Measurements from ENCODE around the gene PFDN1. TPM values are rescaled to one million over a fixed set of nuclear protein-coding genes. Genes with fewer than 3 reads are reported as not detected.
A peak's percentile ranks its signal among the peaks of the same experiment; 100 is the strongest.
"Not testable (repeated sequence)": the region's sequence is repeated elsewhere in the genome, so short reads cannot be mapped to it uniquely, and the experiment has no call there.

PFDN1 gene
- total and polyA plus RNA-seq, 4 donors: 14.0 to 30.8 (median 20.7) TPM

DNA sequence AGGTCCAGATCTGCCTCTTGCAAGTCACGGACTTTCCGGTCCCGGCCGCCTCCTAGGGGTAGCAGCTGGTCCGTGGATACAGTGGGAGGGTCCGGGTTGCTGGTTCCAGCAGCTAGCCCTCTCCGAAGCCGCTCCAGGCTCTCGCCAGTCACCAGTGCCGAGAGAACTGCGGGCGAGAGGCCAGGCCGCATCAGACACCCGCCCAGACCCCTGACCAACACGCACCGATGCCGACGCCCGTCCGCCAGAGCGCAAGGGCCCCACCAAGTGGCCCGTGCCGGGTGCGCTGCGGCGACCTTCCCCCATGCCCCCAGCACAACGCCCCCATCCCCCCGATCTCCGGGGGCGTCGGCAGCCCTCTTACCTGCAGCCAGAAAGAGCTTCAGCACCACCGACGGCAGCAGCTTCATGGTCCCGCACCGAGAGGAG is 43.0 kb upstream of the PFDN1 start:
- Histone ChIP-seq H3K27me3 (ENCODE audit: control insufficient read depth in 4 of 4, insufficient read depth in 4 of 4, low read length in 3 of 4) (no peaks in the 10 kb centered on the region), H3K9me3 (ENCODE audit: control insufficient read depth in 4 of 4, low read length in 3 of 4) (no peaks in the 10 kb centered on the region), H3K4me1 (ENCODE audit: control insufficient read depth in 4 of 4, insufficient read depth in 4 of 4, low read length in 3 of 4) (peaks cover 0 to 14% (median 10%) of the 10 kb centered on the region in 4 donors), H3K36me3 (ENCODE audit: control insufficient read depth in 4 of 4, insufficient read depth in 3 of 4, low read depth in 1 of 4, low read length in 3 of 4) (no peaks in the 10 kb centered on the region), H3K4me3 (ENCODE audit: low read depth in 1 of 3, low read length in 3 of 3) (peak overlapping the region; percentile 63 to 73 (median 70)), H3K9ac (ENCODE audit: low read depth in 1 of 2, low read length in 2 of 2) (peak overlapping the region in 1 of 2 donors; percentile 57), H3K27ac (ENCODE audit: low read depth in 1 of 2, low read length in 2 of 2) (peak overlapping the region; percentile 61 to 77)
- 7% methylated on average over 35 of the region's 35 CpGs for WGBS
- TF ChIP-seq RAD21 (IDR thresholded peaks at IDR 0.05): peak; percentile 21 to 44
- TF ChIP-seq, protein P1, sequence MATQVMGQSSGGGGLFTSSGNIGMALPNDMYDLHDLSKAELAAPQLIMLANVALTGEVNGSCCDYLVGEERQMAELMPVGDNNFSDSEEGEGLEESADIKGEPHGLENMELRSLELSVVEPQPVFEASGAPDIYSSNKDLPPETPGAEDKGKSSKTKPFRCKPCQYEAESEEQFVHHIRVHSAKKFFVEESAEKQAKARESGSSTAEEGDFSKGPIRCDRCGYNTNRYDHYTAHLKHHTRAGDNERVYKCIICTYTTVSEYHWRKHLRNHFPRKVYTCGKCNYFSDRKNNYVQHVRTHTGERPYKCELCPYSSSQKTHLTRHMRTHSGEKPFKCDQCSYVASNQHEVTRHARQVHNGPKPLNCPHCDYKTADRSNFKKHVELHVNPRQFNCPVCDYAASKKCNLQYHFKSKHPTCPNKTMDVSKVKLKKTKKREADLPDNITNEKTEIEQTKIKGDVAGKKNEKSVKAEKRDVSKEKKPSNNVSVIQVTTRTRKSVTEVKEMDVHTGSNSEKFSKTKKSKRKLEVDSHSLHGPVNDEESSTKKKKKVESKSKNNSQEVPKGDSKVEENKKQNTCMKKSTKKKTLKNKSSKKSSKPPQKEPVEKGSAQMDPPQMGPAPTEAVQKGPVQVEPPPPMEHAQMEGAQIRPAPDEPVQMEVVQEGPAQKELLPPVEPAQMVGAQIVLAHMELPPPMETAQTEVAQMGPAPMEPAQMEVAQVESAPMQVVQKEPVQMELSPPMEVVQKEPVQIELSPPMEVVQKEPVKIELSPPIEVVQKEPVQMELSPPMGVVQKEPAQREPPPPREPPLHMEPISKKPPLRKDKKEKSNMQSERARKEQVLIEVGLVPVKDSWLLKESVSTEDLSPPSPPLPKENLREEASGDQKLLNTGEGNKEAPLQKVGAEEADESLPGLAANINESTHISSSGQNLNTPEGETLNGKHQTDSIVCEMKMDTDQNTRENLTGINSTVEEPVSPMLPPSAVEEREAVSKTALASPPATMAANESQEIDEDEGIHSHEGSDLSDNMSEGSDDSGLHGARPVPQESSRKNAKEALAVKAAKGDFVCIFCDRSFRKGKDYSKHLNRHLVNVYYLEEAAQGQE (IDR thresholded peaks at IDR 0.05): no peak
- peak; percentile 52 for DNase-seq (ENCODE audit: low spot score)

DNA sequence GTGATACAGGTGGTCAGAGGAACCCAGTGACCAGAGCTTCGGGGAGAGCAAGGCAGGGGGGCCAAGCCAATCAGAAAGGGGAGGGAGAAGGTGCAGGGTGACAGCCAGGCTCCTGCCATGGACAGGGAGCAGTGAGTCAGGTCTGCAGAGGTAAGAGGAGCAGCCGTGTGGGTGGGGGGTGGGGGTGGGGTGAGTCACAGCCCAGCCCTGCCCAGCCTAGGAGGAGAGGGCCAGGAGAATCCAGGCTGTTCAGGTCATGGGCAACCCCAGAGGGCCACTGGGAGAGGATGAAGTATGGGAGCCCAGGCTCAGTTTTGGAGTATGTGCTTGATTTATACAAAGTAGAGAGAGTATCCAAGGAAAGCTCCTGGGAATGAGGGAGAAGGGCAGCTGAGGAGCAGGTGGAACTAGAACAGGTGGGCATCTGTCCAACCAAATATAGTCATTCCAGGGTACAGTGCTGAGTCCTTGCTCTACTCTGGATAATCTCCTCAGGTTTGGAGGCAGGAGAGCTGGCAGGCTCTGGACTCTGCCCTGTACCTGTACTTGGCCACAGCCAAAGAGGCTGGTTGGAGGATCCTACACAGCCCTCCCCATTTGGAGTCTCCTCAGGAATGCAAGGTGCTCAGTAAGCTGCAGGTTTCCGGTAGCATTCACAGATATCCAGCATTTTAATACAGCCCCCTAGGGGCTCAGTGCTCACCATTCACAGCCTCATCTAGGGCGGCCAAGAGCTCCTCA is 42.0 kb upstream of the PFDN1 start:
- no peak for DNase-seq (ENCODE audit: low spot score)
- WGBS: 78% methylated on average over 4 of the region's 4 CpGs
- Histone ChIP-seq H3K9me3 (ENCODE audit: control insufficient read depth in 4 of 4, low read length in 3 of 4) (no peaks in the 10 kb centered on the region), H3K4me1 (ENCODE audit: control insufficient read depth in 4 of 4, insufficient read depth in 4 of 4, low read length in 3 of 4) (peaks cover 0 to 14% (median 10%) of the 10 kb centered on the region in 4 donors), H3K27me3 (ENCODE audit: control insufficient read depth in 4 of 4, insufficient read depth in 4 of 4, low read length in 3 of 4) (no peaks in the 10 kb centered on the region), H3K9ac (ENCODE audit: low read depth in 1 of 2, low read length in 2 of 2) (no peak overlapping the region), H3K27ac (ENCODE audit: low read depth in 1 of 2, low read length in 2 of 2) (no peak overlapping the region), H3K4me3 (ENCODE audit: low read depth in 1 of 3, low read length in 3 of 3) (peak overlapping the region in 1 of 3 donors; percentile 29), H3K36me3 (ENCODE audit: control insufficient read depth in 4 of 4, insufficient read depth in 3 of 4, low read depth in 1 of 4, low read length in 3 of 4) (no peaks in the 10 kb centered on the region)
- TF ChIP-seq NR2F2 (IDR thresholded peaks at IDR 0.05) (no peak), EGR1 (IDR thresholded peaks at IDR 0.05; ENCODE audit: low read depth in 2 of 2) (no peak), RXRA (IDR thresholded peaks at IDR 0.05) (no peak), SP1 (IDR thresholded peaks at IDR 0.05) (no peak), RAD21 (IDR thresholded peaks at IDR 0.05) (no peak), HNF4A (conservative IDR thresholded peaks at IDR 0.05) (no peak), TAF1 (conservative IDR thresholded peaks at IDR 0.05) (no peak), YY1 (IDR thresholded peaks at IDR 0.05) (no peak)
- TF ChIP-seq, protein P2, sequence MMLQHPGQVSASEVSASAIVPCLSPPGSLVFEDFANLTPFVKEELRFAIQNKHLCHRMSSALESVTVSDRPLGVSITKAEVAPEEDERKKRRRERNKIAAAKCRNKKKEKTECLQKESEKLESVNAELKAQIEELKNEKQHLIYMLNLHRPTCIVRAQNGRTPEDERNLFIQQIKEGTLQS (IDR thresholded peaks at IDR 0.05): no peak

DNA sequence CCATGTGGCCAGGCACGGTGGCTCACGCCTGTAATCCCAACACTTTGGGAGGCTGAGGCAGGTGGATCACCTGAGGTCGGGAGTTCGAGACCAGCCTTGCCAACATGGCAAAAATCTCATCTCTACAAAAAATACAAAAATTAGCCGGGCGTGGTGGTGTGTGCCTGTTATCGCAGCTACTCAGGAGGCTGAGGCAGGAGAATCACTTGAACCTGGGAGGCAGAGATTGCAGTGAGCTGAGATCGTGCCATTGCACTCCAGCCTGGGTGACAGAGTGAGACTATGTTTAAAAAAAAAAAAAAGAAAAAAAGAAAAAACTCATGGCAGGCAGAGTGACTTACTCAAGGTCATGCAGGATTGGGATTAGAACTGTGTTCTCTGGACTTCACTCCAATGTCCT is 40.9 kb upstream of the PFDN1 start:
- H3K27ac ChIP-seq (ENCODE audit: low read depth in 1 of 2, low read length in 2 of 2); DNase-seq (ENCODE audit: low spot score); H3K4me3 ChIP-seq (ENCODE audit: low read depth in 1 of 3, low read length in 3 of 3): not testable (repeated sequence)

More for the DNA sequence above, 40.9 kb upstream of the PFDN1 start:
- H3K9me3 ChIP-seq (ENCODE audit: control insufficient read depth in 4 of 4, low read length in 3 of 4); H3K9ac ChIP-seq (ENCODE audit: low read depth in 1 of 2, low read length in 2 of 2); H3K36me3 ChIP-seq (ENCODE audit: control insufficient read depth in 4 of 4, insufficient read depth in 3 of 4, low read depth in 1 of 4, low read length in 3 of 4); H3K27me3 ChIP-seq (ENCODE audit: control insufficient read depth in 4 of 4, insufficient read depth in 4 of 4, low read length in 3 of 4): not testable (repeated sequence)
- peaks cover 0 to 14% (median 10%) of the 10 kb centered on the region in 4 donors for H3K4me1 ChIP-seq (ENCODE audit: control insufficient read depth in 4 of 4, insufficient read depth in 4 of 4, low read length in 3 of 4)
- 97% methylated on average over 8 of the region's 8 CpGs for whole genome bisulfite sequencing
